MM.1S (cell line): Measurements from ENCODE around the gene INS.

ENCODE experiments used
- EZH2 ChIP-seq: fragments of 300-600 bp; sonication (generic); optimal IDR thresholded peaks from 2 replicates; pipeline ENCODE3; 2017; ENCODE audit warnings: low read depth, mild to moderate bottlenecking, antibody characterized with exemption, low read length, mixed read lengths
- EZH2phosphoT487 ChIP-seq: fragments of 300-600 bp; sonication (generic); IDR thresholded peaks from 2 replicates; pipeline ENCODE4 v1.6.1; 2018; ENCODE audit warnings: antibody characterized with exemption, low read length
- TF ChIP-seq, protein P1 (sequence below): fragments of 300-600 bp; sonication (generic); IDR thresholded peaks from 2 replicates; pipeline ENCODE4 v1.5.1; 2016; ENCODE audit warnings: antibody characterized with exemption, low read length, mixed read lengths

DNA sequence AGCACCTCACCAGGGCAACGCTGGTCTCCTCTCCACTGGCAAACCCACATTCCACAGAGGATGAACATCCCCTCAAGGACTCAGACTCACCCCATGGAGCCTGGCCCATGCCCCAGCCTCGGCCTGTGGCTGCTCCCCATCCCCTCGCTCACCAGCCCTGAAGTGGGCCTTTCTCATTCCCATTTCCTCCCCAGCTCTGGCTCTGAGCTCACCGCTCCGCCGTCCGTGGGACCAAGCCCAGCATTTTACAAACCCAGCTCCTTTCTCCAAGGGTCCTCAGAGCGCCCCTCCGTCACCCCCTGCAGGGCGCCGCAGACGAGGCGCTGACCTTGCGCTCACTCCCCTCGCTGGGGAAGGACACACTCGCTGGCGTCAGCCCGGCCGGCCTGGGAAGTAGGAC, 15.0 kb downstream of the INS start:
- TF ChIP-seq, protein P1, sequence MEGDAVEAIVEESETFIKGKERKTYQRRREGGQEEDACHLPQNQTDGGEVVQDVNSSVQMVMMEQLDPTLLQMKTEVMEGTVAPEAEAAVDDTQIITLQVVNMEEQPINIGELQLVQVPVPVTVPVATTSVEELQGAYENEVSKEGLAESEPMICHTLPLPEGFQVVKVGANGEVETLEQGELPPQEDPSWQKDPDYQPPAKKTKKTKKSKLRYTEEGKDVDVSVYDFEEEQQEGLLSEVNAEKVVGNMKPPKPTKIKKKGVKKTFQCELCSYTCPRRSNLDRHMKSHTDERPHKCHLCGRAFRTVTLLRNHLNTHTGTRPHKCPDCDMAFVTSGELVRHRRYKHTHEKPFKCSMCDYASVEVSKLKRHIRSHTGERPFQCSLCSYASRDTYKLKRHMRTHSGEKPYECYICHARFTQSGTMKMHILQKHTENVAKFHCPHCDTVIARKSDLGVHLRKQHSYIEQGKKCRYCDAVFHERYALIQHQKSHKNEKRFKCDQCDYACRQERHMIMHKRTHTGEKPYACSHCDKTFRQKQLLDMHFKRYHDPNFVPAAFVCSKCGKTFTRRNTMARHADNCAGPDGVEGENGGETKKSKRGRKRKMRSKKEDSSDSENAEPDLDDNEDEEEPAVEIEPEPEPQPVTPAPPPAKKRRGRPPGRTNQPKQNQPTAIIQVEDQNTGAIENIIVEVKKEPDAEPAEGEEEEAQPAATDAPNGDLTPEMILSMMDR: no peak
- TF ChIP-seq EZH2 (no peak), EZH2phosphoT487 (no peak)
